IPS DF 6.9 (cell line): ENCODE data around the gene ACACA.

ENCODE experiments used
- DNase-seq: peaks from one replicate; pipeline ENCODE4 v3.0.0-alpha.2; 2013; ENCODE audit warnings: low read depth, low spot score
- H3K27ac ChIP-seq: one replicate; pipeline ENCODE4 v1.5.1; 2013; ENCODE audit warnings: low read length, control low read depth
- H3K27me3 ChIP-seq: 2 replicates; pipeline ENCODE4 v1.6.1; 2013; ENCODE audit warnings: mild to moderate bottlenecking, low read length; ENCODE audit not compliant: control insufficient read depth, insufficient read depth
- H3K36me3 ChIP-seq: 2 replicates; pipeline ENCODE4 v1.6.1; 2013; ENCODE audit warnings: low read length; ENCODE audit not compliant: control insufficient read depth, insufficient read depth
- H3K4me1 ChIP-seq: 2 replicates; pipeline ENCODE4 v1.6.1; 2013; ENCODE audit warnings: low read length; ENCODE audit not compliant: control insufficient read depth, insufficient read depth
- H3K4me3 ChIP-seq: 2 replicates; pipeline ENCODE4 v1.5.1; 2013; ENCODE audit warnings: mild to moderate bottlenecking, low read length
- H3K9me3 ChIP-seq: 2 replicates; pipeline ENCODE4 v1.6.1; 2013; ENCODE audit warnings: low read length, inconsistent platforms; ENCODE audit not compliant: control insufficient read depth, insufficient read depth
- WGBS: extraction: QIAGEN DNeasy Blood & Tissue Kit; methylation state at CpG from one replicate; pipeline ENCODE4 v1.1.7; 2013; ENCODE audit warnings: mixed read lengths, missing lambda C conversion rate; ENCODE audit not compliant: insufficient read length, insufficient coverage; 5-methylcytosine and 5-hydroxymethylcytosine counted together

The ACACA gene

DNA sequence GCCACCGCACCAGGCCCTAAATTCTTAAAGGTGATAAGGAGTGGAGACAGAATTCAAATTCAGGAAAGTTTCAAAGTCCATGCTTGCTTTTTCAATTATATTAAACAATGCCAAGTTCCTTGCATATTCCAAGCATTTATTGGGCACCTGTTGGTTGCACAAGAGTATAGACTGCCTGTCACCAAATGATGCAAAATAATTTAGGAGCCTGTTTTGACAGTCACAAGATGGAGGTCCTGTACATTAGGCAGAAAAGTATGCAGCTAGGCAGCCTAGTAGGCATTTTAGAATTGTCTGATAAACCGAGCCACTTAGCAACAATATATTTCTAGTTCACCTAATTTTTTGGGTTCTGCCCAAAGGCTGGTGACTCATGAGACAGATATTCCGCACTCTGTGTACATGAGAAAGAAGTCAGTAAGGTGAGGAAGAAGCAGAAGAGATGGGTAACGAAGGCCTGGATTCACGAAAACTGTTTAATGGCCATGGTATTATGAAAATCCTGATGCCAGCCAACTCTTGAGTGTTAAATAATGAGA, 7.3 kb downstream of the ACACA start:
- H3K4me3 ChIP-seq: no peak overlapping the region
- no peaks in the 10 kb centered on the region for H3K4me1 ChIP-seq
- no peak overlapping the region for H3K27ac ChIP-seq
- H3K27me3 ChIP-seq: no peaks in the 10 kb centered on the region
- no peaks in the 10 kb centered on the region for H3K36me3 ChIP-seq
- no CpG with 5 or more reads among the region's 5 CpGs for WGBS
- no peaks in the 10 kb centered on the region for H3K9me3 ChIP-seq
- DNase-seq: no peak

DNA sequence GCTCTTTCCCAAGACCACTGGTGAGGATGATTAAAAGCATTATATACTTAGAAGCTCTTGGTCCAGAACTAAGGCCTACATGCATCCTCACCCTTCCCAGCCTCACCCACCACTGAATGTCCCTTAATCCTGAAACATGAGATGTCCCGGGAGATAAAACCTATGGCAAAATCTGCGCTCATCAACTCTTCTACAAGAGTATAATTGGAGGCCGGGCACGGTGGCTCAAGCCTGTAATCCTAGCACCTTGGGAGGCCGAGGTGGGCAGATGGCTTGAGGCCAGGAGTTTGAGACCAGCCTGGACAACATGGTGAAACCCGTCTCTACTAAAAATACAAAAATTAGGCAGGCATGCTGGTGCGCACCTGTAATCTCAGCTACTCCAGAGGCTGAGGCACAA, 13.3 kb downstream of the ACACA start:
- no peak for DNase-seq
- Histone ChIP-seq H3K27me3 (no peaks in the 10 kb centered on the region), H3K4me1 (no peaks in the 10 kb centered on the region), H3K36me3 (no peaks in the 10 kb centered on the region), H3K4me3 (no peak overlapping the region), H3K9me3 (no peaks in the 10 kb centered on the region), H3K27ac (no peak overlapping the region)
- no CpG with 5 or more reads among the region's 7 CpGs for WGBS

DNA sequence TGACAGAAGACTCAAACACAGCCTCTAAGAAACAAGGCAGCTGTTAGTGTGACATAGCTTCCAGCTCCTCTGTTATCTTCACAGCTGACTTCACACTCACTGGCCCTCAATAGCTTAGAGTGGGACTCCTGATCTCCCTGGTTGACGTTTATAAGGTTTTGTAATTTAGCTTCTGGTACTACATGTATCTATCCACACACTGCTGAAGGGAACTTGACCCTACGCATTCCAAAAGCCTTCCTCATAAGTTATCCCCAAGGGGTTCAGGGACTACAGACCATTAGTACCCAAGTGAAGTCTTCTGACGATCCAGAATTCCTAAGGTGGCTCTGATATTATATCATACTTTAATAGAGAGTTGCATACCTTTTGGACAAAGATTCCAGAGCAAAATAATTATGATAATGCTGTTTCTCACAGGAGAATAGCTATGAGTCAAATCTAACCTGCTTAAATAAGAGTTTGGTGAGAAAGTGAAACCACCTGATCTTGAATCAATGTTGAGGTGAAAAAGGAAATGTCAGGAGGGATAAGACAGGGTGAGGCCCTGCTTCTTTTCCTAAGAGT, 14.5 kb downstream of the ACACA start:
- WGBS: no CpG with 5 or more reads among the region's 3 CpGs
- H3K4me1 ChIP-seq: no peaks in the 10 kb centered on the region
- H3K27ac ChIP-seq: no peak overlapping the region
- no peak overlapping the region for H3K4me3 ChIP-seq
- no peaks in the 10 kb centered on the region for H3K36me3 ChIP-seq
- H3K9me3 ChIP-seq: no peaks in the 10 kb centered on the region
- no peaks in the 10 kb centered on the region for H3K27me3 ChIP-seq
- DNase-seq: no peak

DNA sequence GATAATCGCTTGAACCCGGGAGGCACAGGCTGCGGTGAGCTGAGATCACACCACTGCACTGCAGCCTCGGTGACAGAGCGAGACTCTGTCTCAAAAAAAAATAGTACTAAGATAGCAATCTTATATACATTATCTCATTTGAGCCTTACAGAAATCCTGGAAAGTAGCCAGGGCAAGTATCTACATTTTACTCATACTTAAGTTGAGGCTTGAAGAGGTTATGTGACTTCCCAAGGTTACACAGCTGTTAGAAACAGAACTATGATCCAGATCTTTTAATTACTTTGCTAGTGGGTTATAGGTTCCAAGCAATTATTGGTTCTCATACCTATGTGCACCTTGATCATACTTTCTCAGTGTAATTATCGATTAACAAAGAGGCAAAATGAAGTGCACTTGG, 15.5 kb downstream of the ACACA start:
- H3K27me3 ChIP-seq: no peaks in the 10 kb centered on the region
- H3K4me3 ChIP-seq: no peak overlapping the region
- no peaks in the 10 kb centered on the region for H3K36me3 ChIP-seq
- WGBS: no CpG with 5 or more reads among the region's 6 CpGs
- no peaks in the 10 kb centered on the region for H3K4me1 ChIP-seq
- no peaks in the 10 kb centered on the region for H3K9me3 ChIP-seq
- H3K27ac ChIP-seq: no peak overlapping the region
- DNase-seq: no peak

DNA sequence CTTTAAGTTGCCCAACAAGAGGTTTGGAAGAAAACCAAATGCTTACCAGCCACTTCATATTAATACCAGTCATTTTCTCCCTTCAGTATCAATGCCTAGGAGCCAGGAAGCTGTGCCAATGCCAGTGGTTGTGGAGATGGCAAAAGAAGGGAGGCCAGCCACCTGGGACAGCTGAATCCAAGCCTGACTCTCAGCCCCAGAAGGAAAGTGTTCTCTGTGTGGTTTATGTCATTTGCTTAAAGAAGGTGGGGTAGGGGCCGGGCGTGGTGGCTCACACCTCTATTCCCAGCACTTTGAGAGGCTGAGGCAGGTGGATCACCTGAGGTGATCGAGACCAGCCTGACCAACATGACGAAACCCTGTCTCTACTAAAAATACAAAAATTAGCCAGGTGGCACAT, 17.5 kb downstream of the ACACA start:
- DNase-seq: no peak
- H3K27me3 ChIP-seq: no peaks in the 10 kb centered on the region
- H3K4me1 ChIP-seq: no peaks in the 10 kb centered on the region
- H3K9me3 ChIP-seq: no peaks in the 10 kb centered on the region
- no peaks in the 10 kb centered on the region for H3K36me3 ChIP-seq
- H3K4me3 ChIP-seq: no peak overlapping the region
- no peak overlapping the region for H3K27ac ChIP-seq
- WGBS: no CpG with 5 or more reads among the region's 4 CpGs

DNA sequence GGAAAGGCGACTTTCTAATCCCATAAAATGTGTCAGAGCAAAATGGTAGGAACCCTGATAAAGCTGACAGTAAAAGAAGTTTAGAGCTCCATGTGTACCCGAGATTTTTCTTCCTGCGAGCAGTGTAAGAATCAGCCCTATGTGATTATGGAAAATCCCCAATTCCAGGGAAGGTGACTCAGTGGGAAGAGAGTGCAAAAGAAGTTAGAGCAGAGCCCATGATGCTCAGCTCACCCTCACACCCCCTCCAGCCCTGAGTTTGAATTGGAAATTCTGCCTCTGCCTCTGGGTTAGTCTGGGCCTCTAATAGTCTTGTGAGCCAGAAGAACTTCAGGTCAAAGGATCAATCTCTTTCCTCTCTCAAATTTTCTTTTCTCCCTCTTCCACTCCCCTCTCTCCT, 18.4 kb downstream of the ACACA start:
- Histone ChIP-seq H3K4me1 (no peaks in the 10 kb centered on the region), H3K27me3 (no peaks in the 10 kb centered on the region), H3K36me3 (no peaks in the 10 kb centered on the region), H3K27ac (no peak overlapping the region), H3K9me3 (no peaks in the 10 kb centered on the region), H3K4me3 (no peak overlapping the region)
- DNase-seq: no peak
- WGBS: no CpG with 5 or more reads among the region's 3 CpGs

DNA sequence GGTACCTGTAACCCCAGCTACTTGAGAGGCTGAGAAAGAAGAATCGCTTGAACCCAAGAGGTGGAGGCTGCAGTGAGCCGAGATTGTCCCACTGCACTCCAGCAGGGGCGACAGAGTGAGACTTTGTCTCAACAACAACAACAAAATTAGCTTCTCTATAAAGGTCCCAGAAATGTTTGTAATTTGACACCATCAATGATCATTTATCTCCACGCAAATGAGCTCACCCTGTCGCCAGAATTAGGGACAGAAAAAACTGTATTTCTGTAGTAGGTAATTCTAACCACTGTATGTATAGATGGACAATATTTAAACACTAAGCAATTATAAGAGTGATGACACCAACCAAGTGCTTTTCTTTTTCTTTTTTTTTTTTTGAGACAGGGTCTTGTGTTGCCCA, 20.2 kb downstream of the ACACA start:
- no peak for DNase-seq
- no peaks in the 10 kb centered on the region for H3K9me3 ChIP-seq
- H3K27me3 ChIP-seq: no peaks in the 10 kb centered on the region
- H3K36me3 ChIP-seq: no peaks in the 10 kb centered on the region
- no CpG with 5 or more reads among the region's 5 CpGs for WGBS
- no peak overlapping the region for H3K27ac ChIP-seq
- no peaks in the 10 kb centered on the region for H3K4me1 ChIP-seq
- H3K4me3 ChIP-seq: no peak overlapping the region

DNA sequence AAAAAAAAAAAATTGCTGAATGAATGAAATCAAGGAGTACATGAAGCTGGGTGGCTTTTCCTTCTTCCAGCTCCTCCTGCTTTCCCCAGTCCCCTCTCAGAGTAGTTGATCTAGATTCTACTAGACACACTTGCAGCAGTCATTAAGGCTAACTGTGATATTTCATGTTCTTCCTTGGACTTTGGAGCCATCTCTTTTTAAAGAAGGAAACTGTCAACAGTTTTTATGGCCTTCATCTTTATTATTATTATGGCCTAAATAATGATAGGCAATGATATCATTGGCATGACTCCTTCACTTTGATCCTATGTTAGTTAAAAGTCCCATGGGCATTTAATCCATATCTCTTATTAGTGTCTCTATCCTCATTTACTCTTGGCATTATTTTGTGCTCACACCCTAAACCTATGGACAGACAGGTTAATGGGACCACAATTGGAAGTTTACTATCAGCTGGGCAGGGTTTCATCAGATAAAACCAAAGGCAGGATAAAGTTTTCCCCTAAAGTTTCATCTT, 21.1 kb downstream of the ACACA start:
- Histone ChIP-seq H3K4me1 (no peaks in the 10 kb centered on the region), H3K27ac (no peak overlapping the region), H3K27me3 (no peaks in the 10 kb centered on the region), H3K4me3 (no peak overlapping the region), H3K9me3 (no peaks in the 10 kb centered on the region), H3K36me3 (no peaks in the 10 kb centered on the region)
- DNase-seq: no peak

DNA sequence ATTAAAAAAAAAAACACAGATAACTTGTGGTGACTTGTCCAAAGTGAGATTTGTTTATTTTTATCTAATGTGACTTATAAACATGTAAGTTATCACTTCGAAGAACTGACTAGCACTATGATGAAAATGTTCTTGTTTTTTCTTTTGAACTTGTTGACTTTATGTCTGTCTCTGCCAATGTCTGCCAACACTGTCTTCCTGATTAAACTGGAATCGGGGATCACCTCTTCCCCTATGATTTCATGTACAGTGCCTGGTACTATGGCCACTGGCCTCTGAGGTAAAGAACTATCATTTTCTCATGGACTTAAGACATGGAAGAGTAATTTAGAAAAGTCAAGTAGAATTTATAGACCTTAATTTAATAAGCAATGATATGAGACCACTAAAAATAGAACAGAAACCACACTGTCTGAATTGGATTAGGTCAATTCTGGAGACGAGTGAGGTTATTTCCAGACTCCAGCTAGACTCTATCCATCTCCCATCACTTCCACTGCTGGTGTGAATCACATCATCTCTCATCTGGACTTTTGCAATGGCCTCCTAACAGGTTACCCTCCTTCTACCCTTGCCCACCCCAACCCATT, 22.0 kb downstream of the ACACA start:
- WGBS: no CpG with 5 or more reads among the region's 3 CpGs
- H3K27me3 ChIP-seq: no peaks in the 10 kb centered on the region
- no peak overlapping the region for H3K27ac ChIP-seq
- no peak overlapping the region for H3K4me3 ChIP-seq
- no peaks in the 10 kb centered on the region for H3K4me1 ChIP-seq
- no peaks in the 10 kb centered on the region for H3K9me3 ChIP-seq
- no peak for DNase-seq
- H3K36me3 ChIP-seq: no peaks in the 10 kb centered on the region

DNA sequence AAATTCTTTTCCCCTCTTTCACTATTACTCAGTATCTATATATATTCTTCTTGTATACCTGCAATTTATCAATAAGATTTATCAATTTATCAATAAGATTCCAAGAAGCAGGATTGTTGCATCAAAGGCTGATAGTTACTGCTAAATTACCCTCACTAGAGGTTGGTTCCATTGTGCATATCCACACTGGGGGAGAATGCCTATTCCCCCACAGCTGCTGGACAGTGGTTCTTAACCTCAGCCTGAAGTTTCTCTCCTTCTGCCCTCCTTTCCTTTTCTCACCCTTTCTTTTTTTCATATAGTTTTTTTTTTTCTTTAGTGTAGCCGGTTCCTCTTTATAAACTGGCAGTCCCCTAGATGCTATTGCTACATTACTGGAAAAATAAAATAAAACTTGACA, 24.6 kb downstream of the ACACA start:
- Histone ChIP-seq H3K4me3 (no peak overlapping the region), H3K36me3 (no peaks in the 10 kb centered on the region), H3K27me3 (no peaks in the 10 kb centered on the region), H3K9me3 (no peaks in the 10 kb centered on the region), H3K27ac (no peak overlapping the region), H3K4me1 (no peaks in the 10 kb centered on the region)
- no CpG with 5 or more reads among the region's 1 CpG for WGBS
- no peak for DNase-seq

DNA sequence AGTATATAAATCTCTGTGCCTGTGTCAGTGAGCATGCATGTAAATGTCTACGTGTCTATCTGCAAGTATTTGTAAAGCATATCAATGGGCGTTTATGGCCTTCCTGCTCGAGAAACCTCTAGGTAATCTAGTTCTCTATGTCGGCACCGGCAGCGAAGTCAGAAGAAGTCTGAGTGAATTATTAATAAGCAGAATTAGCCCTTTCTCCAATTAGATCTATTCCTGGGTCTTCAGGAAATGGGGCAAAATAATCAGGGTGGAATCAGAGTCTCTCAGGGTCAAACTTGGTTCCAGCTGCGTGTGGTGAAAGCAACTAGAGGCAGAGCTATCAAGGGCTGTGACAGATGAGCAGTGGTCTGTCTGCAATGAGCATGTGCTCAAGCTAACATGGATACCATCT, 30.9 kb downstream of the ACACA start, which contains the start of gene C17orf78:
C17orf78 (plus strand) TSS at position 280 of the 400 bp plus-strand sequence; CDS start at position 388, 108 bp downstream.
- H3K9me3 ChIP-seq: no peaks in the 10 kb centered on the region
- no peaks in the 10 kb centered on the region for H3K27me3 ChIP-seq
- DNase-seq: no peak
- no peak within 1 kb of the TSS for H3K27ac ChIP-seq
- H3K4me3 ChIP-seq: no peak within 1 kb of the TSS
- no peaks in the 10 kb centered on the region for H3K36me3 ChIP-seq
- no peaks in the 10 kb centered on the region for H3K4me1 ChIP-seq
- WGBS: no CpG with 5 or more reads among the region's 7 CpGs
